ENCODE measurements around the gene PRDM15. TPM values are rescaled to one million over a fixed set of nuclear protein-coding genes. Genes with fewer than 3 reads are reported as not detected.

PRDM15 gene
- total RNA-seq, 2 experiments from 2014 or later: 19.7 to 30.2 TPM

- no peak overlapping the region for H3K27ac ChIP-seq (ENCODE audit: low read depth, low read length, poor library complexity, severe bottlenecking)
- DNase-seq (ENCODE audit: low spot score): no peak
- H3K4me1 ChIP-seq (ENCODE audit: insufficient read depth, low read length, poor library complexity, severe bottlenecking): no peaks in the 10 kb centered on the region
- POLR2A ChIA-PET: interaction anchor here (1.4 kb wide), 1 partner anchor 12 kb away, joined by 6 read pairs; no protein-coding TSS in a partner anchor
- H2AFZ ChIP-seq (ENCODE audit: low read length): no peak overlapping the region
- intact Hi-C loops (cut with micrococcal nuclease; ENCODE audit: unreplicated experiment): no loop called here
- no peaks in the 10 kb centered on the region for H3K9me3 ChIP-seq (ENCODE audit: low read length)
- TF ChIP-seq, protein P1, sequence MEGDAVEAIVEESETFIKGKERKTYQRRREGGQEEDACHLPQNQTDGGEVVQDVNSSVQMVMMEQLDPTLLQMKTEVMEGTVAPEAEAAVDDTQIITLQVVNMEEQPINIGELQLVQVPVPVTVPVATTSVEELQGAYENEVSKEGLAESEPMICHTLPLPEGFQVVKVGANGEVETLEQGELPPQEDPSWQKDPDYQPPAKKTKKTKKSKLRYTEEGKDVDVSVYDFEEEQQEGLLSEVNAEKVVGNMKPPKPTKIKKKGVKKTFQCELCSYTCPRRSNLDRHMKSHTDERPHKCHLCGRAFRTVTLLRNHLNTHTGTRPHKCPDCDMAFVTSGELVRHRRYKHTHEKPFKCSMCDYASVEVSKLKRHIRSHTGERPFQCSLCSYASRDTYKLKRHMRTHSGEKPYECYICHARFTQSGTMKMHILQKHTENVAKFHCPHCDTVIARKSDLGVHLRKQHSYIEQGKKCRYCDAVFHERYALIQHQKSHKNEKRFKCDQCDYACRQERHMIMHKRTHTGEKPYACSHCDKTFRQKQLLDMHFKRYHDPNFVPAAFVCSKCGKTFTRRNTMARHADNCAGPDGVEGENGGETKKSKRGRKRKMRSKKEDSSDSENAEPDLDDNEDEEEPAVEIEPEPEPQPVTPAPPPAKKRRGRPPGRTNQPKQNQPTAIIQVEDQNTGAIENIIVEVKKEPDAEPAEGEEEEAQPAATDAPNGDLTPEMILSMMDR (conservative IDR thresholded peaks at IDR 0.05; ENCODE audit: low read length): no peak
- TF ChIP-seq EZH2phosphoT487 (IDR thresholded peaks at IDR 0.05; ENCODE audit: borderline replicate concordance, low read depth, low read length): no peak
- H3K9me2 ChIP-seq (ENCODE audit: insufficient read depth, low read length): no peaks in the 10 kb centered on the region
- H3K4me2 ChIP-seq (ENCODE audit: low read length): no peak overlapping the region
- no TSS peak for BruUV-seq (replicated peaks)
- no peaks in the 10 kb centered on the region for H4K20me1 ChIP-seq (ENCODE audit: insufficient read depth, low read length)
- CTCF ChIA-PET (ENCODE audit: unreplicated experiment): interaction anchor here (1.2 kb wide), 1 partner anchor 98 kb away, joined by 3 read pairs; no protein-coding TSS in a partner anchor
- no peaks in the 10 kb centered on the region for H3K36me3 ChIP-seq (ENCODE audit: insufficient read depth, low read length)
- H3K4me3 ChIP-seq (ENCODE audit: low read depth, low read length, poor library complexity, severe bottlenecking): no peak overlapping the region
- H3K79me2 ChIP-seq (ENCODE audit: insufficient read depth, low read depth, low read length): no peaks in the 10 kb centered on the region
Measured at GRCh38 chr21:41914358-41914757, 35.2 kb upstream of the PRDM15 start.

- TF ChIP-seq EZH2phosphoT487 (IDR thresholded peaks at IDR 0.05; ENCODE audit: borderline replicate concordance, low read depth, low read length): no peak
- TF ChIP-seq, protein P1 (conservative IDR thresholded peaks at IDR 0.05; ENCODE audit: low read length): no peak
- POLR2A ChIA-PET: no interaction called here
- H3K4me3 ChIP-seq (ENCODE audit: low read depth, low read length, poor library complexity, severe bottlenecking): no peak overlapping the region
- H3K9me3 ChIP-seq (ENCODE audit: low read length): no peaks in the 10 kb centered on the region
- CTCF ChIA-PET (ENCODE audit: unreplicated experiment): interaction anchor here (0.6 kb wide), 1 partner anchor 255 kb away, joined by 3 read pairs; no protein-coding TSS in a partner anchor
- H3K4me2 ChIP-seq (ENCODE audit: low read length): no peak overlapping the region
- H4K20me1 ChIP-seq (ENCODE audit: insufficient read depth, low read length): no peaks in the 10 kb centered on the region
- intact Hi-C loops (cut with micrococcal nuclease; ENCODE audit: unreplicated experiment): no loop called here
- H3K79me2 ChIP-seq (ENCODE audit: insufficient read depth, low read depth, low read length): no peaks in the 10 kb centered on the region
- H2AFZ ChIP-seq (ENCODE audit: low read length): no peak overlapping the region
- no peaks in the 10 kb centered on the region for H3K9me2 ChIP-seq (ENCODE audit: insufficient read depth, low read length)
- no peak overlapping the region for H3K27ac ChIP-seq (ENCODE audit: low read depth, low read length, poor library complexity, severe bottlenecking)
- BruUV-seq (replicated peaks): no TSS peak
- DNase-seq (ENCODE audit: low spot score): no peak
- H3K36me3 ChIP-seq (ENCODE audit: insufficient read depth, low read length): no peaks in the 10 kb centered on the region
- no peaks in the 10 kb centered on the region for H3K4me1 ChIP-seq (ENCODE audit: insufficient read depth, low read length, poor library complexity, severe bottlenecking)
Measured at GRCh38 chr21:41913230-41913629, 34.1 kb upstream of the PRDM15 start.

- no peaks in the 10 kb centered on the region for H3K36me3 ChIP-seq (ENCODE audit: insufficient read depth, low read length)
- no peak overlapping the region for H3K4me2 ChIP-seq (ENCODE audit: low read length)
- no peaks in the 10 kb centered on the region for H3K4me1 ChIP-seq (ENCODE audit: insufficient read depth, low read length, poor library complexity, severe bottlenecking)
- no peak overlapping the region for H3K4me3 ChIP-seq (ENCODE audit: low read depth, low read length, poor library complexity, severe bottlenecking)
- ChIA-PET CTCF (ENCODE audit: unreplicated experiment) (no interaction called here), POLR2A (interaction anchor here (1.5 kb wide), 1 partner anchor 25 kb away, joined by 4 read pairs; no protein-coding TSS in a partner anchor)
- H3K79me2 ChIP-seq (ENCODE audit: insufficient read depth, low read depth, low read length): no peaks in the 10 kb centered on the region
- no peaks in the 10 kb centered on the region for H3K9me3 ChIP-seq (ENCODE audit: low read length)
- H3K27ac ChIP-seq (ENCODE audit: low read depth, low read length, poor library complexity, severe bottlenecking): no peak overlapping the region
- TF ChIP-seq EZH2phosphoT487 (IDR thresholded peaks at IDR 0.05; ENCODE audit: borderline replicate concordance, low read depth, low read length): no peak
- TF ChIP-seq, protein P1 (conservative IDR thresholded peaks at IDR 0.05; ENCODE audit: low read length): no peak
- intact Hi-C loops (cut with micrococcal nuclease; ENCODE audit: unreplicated experiment): no loop called here
- H4K20me1 ChIP-seq (ENCODE audit: insufficient read depth, low read length): no peaks in the 10 kb centered on the region
- BruUV-seq (replicated peaks): no TSS peak
- H2AFZ ChIP-seq (ENCODE audit: low read length): no peak overlapping the region
- no peaks in the 10 kb centered on the region for H3K9me2 ChIP-seq (ENCODE audit: insufficient read depth, low read length)
- no peak for DNase-seq (ENCODE audit: low spot score)
Measured at GRCh38 chr21:41908829-41909228, 29.7 kb upstream of the PRDM15 start.
